Measurements from ENCODE around the gene EPB41L2.

EPB41L2 gene

DNA sequence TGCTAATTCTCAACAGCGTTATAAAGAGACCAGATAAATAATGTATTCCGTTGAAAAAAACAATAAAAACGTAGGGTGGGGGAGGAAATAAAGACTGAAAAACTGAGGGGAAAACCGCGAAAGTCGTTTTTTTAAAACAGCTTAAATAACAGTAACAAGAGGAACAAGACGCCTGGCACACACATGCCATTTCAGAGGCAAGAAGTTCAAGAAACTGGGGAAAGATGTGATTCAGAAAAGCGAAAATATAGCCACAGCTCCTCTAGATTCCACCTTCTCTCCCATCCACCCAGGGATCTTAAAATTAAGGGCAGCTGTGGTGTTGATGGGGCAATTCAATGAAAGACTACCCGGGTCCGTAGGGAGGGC is 1.3 kb downstream of the EPB41L2 start:
- DNase-seq (ENCODE audit: low read depth), result no peak

DNA sequence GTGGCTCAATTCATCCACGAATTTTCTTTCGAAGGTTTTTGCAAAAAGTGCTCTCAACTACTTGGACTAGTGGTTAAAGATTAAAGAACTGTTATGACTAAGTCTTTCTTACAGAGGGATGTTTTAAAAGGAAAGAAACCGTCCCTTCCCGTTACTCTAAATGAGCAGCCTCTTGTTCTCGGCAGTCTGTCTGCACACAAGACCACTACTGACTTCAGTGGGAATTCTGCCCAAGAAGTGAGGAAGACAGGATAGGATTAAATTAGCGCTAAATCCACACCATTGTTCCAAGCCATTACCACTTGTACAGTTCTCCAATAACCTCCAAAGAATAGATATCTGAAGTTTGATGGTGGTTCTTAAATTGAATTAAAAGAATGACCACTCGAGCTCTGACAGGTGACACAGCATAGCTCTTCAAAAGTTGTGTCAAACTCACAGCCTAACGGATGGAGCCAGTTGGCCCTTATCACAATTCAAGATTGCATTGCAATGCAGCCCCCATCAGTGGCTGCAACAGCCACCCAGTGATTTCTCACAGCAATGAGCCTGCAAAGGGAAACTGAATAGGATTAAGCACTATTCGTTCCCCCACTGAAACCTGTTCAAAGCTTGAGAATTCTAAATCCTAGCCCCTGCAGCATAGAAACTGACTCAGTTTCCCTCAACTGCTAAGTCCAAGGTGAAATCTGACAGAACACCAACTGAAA is 1.8 kb downstream of the EPB41L2 start:
- no peak for DNase-seq (ENCODE audit: low read depth)

DNA sequence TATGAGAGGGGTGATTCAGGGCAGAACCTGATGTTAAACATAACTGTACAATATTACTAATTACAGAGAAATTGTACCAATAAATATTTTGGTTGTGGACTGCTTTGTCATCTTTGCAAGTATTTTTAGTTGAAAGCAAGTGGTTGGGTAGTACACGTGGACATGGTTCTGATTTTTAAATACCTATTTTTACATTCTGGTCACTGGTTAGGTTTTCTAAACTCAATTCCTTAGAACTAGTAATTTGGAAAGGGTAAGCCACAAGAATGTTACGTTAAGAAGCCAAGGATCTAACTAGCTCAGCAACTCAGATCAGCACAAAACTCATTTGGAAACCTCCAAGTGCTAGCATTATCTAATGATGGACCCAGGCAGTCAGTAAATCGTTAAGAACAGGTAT is 2.7 kb downstream of the EPB41L2 start:
- no peak for DNase-seq (ENCODE audit: low read depth)

DNA sequence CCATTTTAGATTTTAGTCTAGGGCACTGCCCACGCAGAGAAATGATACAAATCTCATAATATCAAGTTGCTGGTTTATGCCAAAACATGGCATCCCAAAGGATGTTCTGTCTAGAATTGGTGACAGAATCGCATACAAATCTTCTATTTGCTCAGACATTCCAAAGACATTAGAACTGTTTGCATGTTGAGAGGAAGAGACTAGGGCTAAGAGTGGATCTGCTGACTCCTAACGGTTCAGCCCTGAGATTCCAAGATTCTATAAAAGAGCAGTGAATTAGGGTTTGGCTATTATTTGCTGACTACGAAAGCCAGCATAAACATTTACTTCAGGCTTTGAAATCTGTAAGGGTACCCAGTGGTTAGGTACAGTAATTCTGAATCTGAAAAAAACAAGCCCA is 3.6 kb downstream of the EPB41L2 start:
- DNase-seq (ENCODE audit: low read depth), result no peak

DNA sequence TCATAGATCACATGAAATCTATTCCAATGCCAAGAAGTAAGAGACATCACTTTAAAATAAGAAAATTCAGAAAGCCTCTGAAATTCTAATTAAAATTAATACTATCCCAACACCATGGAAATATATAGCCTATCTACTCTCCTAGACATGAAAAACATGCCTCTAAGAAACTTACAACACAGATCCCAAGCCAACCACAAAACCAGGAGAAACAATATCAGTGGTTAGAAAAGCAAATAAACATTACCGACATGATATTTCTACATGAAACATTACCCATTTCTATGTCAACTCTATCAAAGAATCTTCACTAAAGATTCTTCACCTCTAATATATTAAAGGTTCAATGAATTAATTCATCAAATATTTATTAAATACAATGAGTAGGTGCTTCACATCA is 4.8 kb downstream of the EPB41L2 start:
- no peak for DNase-seq (ENCODE audit: low read depth)

DNA sequence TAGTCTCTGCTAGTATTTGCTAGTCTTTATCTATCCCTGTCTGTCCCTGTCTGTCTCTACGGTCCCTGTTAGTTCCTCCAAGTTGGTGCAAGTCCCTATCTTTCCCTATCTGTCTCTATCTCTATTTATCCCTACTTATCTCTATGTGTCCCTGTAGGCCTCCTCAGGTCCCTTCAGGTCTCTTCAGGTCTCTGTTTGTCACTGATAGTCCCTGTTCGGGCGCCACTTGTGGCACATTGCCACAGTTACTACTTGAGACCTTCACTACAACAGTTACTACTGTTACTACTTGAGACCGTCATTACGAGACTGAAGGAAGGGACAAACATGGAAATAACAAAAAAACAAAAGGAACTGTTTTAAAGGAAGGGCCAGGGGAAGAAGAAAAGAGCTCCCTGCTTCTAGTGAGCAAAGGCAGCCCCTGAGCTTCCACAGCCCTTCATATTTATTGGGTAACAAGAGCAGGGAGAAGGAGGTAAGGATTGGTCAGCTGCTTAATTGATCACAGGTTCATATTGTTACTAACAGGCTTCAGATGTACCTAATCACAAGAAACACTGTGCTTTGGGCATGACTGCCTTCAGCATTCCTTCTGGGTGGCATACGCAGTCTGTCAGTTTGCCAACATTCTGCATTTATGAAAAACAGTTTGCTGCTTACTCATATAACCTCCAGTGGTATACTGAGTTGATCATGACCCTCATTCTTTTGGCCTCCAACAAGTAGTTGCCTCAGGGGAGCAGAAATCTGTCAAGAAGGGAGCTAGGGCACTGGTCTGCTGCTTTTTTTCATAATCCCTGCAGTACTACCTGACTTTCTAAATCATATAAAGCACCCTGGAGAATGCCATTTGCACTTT is 8.4 kb downstream of the EPB41L2 start:
- no peak for DNase-seq (ENCODE audit: low read depth)

DNA sequence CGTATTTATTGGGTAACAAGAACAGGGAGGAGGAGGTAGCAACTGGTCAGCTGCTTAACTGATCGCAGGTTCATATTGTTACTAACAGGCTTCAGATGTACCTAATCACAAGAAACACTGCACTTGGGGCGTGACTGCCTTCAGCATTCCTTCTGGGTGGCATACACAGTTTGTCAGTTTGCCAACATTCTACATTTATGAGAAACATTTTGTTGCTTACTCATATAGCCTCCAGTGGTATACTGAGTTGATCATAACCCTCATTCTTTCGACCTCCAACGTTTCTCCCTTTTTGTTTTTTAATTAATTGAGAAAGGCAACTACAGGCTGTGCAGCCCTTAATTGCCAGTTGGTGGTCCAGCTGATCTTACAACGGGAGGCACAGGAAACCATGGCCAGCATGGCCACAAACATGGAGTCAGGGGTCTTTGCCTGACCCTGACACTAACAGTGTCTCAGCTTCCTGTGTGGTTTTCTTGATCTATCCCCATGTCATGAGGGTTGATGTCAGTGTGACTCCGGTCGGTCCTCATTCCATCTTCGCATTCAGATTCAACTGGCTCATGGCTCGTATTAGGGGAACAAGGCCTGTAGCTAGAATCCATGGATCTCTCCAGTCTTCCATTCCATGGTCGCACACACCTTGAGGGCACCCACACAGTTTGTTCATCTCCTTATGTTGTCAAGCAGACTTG is 9.4 kb downstream of the EPB41L2 start:
- no peak for DNase-seq (ENCODE audit: low read depth)

DNA sequence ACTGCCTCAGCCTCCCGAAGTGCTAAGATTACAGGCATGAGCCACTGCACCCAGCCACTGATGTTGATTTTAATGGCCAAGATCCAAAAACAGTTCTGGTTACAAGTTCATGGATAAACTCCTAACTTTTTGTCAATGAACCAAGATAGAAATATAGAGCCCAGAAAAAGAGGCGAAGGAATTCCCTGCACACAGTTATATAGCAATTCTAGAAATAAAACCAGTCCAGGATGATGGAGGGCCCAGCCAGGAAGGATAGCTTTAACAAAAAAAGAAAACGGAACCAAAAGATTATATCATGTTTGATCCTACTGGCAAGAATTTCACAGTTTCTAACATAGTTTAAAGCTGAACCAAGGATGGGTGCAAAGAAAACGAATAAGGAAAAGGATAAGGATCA is 10.9 kb downstream of the EPB41L2 start:
- DNase-seq (ENCODE audit: low read depth), result no peak

DNA sequence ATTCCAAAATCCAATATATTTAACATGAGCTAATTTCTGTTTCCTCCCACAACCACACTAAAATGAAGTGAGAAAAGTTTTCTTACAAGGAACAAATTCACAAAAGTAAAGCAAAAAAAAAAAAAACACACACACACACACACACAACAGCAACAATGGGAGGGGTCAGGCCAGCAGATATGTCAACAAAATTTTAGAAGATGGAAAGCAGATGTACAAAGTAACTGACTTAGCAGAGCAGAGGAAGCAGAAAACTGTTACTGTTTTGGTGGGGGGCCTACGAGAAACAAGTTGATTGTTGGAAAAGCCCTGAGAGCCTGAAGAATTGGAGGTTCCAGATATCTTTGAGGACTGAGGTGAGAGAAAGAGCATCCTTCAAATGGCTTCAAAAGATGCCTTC is 11.7 kb downstream of the EPB41L2 start:
- DNase-seq (ENCODE audit: low read depth), result no peak

DNA sequence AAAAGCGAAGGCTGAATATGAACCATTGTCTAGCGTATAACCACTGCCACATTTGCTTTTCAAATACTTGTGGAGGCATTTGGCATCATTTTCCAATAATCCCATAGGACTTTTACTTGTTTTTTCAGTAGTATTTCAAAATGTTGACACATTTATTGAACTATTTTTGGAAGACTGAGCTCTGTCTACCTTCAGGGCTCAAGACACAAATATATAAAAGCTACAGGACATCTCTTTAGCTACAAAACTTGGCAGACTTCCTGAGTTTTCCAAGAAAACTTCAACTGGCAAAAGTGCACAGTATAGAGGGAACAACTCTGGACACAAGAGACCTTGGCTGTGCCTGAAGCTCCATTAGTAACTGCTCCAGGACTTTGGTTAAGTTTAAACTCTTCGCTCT is 13.4 kb downstream of the EPB41L2 start:
- no peak for DNase-seq (ENCODE audit: low read depth)

DNA sequence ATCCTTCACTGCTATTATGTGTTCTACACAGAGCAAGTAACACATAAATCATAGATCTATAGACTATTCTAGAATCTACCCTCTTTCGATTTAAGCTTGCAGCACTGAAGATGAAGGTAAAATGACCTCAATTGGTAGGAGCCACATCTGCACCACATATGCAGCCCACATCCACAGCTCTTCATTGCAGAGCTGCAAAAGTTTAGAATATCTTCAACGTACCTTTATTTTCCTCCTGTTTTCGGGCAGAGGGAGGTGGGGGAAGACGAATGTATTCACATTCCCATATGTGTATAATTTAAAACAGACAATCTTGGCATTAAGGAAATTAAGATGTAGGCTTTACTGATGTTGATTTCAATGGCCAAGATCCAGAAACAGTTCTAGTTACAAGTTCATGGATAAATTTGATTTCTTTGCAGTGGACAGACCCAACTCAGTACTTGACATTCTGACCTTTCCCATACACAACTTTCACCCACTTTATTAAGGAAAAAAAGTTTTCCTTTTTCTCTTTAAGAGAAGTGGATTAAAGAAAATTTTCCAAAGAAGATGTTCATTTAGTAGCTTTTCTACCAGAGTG is 14.0 kb downstream of the EPB41L2 start:
- DNase-seq (ENCODE audit: low read depth), result no peak

DNA sequence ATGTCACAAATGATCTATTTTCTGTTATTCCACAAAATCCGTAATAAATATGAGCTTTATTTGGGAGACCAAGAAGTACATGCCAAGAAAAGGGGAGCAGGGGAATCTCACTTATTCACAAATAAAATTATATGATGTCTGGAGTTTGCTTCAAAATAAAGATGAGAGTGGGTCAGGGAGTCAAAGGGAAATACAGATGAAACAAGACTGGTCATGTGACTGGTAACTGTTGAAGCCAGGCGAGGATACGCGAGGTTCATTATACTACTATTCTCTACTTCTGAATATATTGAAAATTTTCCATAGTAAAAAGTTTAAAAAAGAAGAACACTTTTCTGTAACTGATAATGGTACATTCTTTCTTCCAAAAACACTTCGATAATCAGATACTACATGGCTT is 14.6 kb downstream of the EPB41L2 start:
- no peak for DNase-seq (ENCODE audit: low read depth)

DNA sequence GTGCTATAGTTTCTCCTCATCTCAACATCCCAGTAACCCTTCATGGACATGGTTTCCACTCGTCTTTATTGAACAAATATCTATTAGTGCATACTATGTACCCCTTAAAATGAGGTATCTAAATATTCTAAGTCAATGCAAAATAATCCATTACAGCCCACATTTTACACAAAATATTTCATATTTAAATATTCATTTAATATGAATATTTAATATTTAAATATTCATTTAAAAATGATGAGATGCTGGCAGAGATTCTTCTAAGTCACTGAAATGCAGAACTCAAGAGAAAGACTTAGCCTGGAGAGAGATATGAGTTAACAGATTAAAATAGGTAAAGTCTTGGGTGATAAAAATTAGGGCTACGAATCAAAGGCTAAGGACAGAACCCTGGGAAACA is 17.9 kb downstream of the EPB41L2 start:
- no peak for DNase-seq (ENCODE audit: low read depth)

DNA sequence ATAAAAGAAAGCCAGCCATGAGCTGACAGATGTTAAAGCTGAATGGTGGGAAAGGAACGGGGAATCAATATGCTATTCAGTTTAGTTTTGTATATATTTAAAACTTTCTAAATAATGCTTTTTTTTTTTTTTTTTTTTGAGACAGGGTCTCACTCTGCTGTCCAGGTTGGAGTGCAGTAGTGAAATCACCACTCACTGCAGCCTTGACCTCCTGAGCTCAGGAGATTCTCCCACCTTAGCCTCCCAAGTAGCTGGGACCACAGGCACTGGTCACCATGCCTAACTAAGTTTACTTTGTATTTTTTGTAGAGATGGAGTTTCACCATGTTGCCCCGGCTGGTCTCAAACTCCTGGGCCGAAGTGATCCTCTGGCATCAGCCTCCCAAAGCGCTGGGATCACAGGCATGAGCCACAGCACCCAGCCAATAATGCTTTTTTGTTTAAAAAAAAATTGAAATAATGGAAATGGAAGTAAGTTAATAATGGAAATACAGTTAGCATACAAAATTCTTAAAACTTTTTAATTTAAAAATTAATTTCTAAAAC is 19.1 kb downstream of the EPB41L2 start:
- DNase-seq (ENCODE audit: low read depth), result no peak

DNA sequence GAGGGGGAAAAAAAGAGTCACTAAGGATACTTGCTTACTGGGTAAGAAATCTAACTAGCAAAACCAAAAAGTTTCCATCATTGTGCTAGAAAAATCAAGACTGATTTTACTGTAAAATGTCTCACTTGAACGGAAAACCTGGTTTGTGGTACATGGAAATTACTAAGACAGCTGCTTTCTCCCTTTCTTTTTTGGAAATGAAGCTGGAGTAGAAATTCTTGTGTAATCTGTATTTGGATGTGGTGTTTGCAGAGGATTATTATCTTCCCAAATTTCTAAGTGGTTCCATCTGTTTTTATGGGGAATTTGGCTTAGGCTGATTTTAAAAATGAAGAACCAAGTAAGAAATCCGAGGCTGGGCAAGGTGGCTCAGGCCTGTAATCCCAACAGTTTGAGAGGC is 20.4 kb downstream of the EPB41L2 start:
- no peak for DNase-seq (ENCODE audit: low read depth)

DNA sequence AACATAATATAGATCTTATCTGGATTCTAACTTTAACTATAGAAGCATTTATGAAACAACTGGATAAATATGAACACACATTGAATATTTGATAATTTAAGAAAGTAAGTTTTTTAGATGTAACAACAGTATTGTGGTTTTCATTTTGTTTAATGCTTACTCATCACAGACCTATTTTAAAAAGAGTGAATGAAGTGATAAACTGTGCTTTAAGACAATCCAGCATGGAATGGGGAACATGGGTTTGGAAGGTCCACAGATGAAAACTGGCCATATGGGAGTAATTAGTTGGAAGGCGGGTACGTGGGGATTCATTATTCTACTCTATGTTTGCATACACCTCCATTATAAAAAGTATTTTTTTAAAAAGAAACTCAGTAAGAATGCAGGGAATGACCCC is 21.2 kb downstream of the EPB41L2 start:
- no peak for DNase-seq (ENCODE audit: low read depth)

DNA sequence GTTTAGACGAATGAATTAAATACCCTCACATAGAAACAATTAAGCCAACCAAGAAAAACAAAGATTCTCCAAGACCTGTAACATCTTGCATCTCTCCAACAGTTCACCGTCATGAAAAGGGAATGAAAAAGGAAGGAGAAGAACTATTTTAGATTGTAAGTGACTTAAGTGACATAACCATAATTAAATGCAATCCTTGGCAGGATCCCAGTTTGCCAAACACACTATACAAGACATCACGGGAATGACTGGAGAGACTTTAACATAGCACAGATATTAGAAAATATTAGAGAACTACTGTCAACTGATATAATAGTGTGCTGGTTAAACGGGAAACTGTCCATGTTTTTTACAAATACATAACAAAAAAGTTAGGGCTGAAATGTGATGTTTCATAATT is 22.2 kb downstream of the EPB41L2 start:
- no peak for DNase-seq (ENCODE audit: low read depth)

DNA sequence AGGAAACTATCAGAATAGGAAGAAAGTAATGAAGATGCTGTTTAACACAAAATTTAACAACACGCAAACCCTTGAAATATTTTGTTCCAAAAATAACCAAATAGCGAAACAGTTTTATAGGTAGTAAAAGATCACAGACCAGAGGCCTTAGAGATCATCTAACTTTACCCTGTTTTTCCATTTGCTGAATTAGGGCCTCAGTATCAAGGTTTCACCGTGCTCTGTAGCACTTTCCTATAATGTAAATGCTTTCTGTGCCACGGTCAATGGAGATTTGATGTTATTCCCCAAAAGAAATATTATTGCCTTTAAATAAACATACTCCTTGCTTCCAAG is 23.7 kb downstream of the EPB41L2 start:
- DNase-seq (ENCODE audit: low read depth), result no peak

DNA sequence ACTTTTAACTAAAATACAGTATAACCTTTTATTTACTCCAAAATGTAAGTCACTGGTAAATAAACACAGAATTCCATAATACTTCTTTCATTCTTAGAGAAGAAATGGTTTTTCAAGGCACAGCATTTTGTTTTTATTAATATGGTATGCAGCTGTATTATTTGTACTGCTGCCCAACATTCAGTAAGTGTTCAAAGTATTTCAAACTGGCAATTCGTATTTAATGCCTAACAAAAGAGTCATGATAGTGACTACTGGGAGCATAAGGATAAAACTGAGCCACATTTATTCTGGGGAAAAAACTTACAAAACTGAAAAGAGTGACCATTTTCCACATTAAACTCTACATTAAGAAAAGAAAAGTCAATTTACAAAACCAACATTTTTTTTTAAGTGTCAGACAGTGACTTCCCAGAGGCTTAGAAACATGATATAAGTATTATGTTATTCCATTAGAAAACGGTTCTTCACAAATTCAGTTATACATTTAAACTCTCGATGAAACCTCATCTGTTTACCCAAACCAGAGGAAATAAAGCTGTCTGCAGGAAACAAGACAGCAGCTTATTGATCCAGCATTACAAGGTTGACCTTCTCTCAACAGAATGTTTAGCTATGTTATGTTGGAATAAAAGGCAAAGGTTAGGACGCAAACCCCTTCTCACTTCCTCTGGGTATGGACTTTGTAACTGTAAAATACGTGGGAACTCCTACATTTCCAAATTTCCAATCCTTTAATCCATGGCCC is 24.3 kb downstream of the EPB41L2 start:
- no peak for DNase-seq (ENCODE audit: low read depth)

DNA sequence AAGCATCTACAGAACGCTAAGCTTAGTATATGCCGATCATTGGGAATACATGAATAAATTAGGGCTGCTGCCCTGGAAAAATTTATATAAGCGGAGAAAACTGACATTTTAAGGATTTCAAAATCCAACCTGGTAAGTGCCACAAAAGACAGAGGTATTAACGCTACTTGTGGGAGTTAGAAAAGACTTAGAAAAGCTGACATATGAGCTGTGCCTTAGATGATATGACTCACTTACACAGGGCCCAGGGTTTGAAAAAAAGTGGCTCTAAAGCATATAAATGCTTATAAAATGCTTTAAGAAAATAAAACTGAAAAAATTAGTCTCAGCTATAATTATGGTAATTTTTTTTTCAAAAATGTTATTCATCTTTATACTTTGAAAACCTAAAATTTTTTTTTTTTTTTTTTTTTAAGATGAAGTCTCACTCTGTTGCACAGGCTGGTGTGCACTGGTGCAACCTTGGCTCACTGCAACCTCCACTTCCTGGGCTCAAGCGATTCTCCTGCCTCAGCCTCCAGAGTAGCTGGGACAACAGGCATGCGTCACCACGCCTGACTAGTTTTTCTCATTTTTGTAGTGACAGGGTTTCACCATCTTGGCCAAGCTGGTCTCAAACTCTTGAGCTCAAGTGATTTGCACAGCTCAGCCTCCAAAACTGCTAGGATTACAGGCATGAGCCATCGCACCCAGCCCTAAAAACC is 25.7 kb downstream of the EPB41L2 start:
- DNase-seq (ENCODE audit: low read depth), result no peak

DNA sequence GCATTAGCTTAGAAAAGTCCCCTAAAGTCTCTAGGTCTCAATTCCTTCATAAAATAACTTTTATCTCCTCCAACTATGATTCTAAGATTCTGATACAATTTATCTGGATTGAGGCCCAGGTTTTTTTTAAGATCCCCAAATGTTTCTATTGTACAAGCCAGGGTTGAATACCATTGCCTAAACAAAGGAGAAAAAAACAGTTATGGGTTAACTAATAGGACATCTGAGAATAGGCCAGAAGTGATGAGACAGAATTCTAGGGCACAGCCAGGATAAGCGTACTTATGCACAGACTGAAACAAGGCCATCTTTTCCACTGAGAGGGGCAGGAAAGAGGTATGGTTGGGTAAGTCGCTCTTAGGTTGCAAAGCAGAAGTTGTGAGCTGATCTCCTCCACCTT is 26.4 kb downstream of the EPB41L2 start:
- DNase-seq (ENCODE audit: low read depth), result no peak
